Measurements from ENCODE around the gene EYA4. TPM values are rescaled to one million over a fixed set of nuclear protein-coding genes. Genes with fewer than 3 reads are reported as not detected.

EYA4 gene
- total RNA-seq, 2 donors from 2014 or later, result not detected

- Mint-ChIP-seq H3K27ac (no peak overlapping the region), H3K27me3 (peaks cover 7% of the 10 kb centered on the region), H3K9me3 (no peaks in the 10 kb centered on the region), H3K4me3 (no peak overlapping the region), H3K36me3 (ENCODE audit: low read depth) (no peaks in the 10 kb centered on the region), H3K4me1 (no peaks in the 10 kb centered on the region)
- ATAC-seq (replicated peaks), result no peak
Observed at GRCh38 chr6:133526436-133526835, 285.3 kb downstream of the EYA4 start.

- no peak overlapping the region for H3K4me3 Mint-ChIP-seq
- H3K4me1 Mint-ChIP-seq, result no peaks in the 10 kb centered on the region
- no peak overlapping the region for H3K27ac Mint-ChIP-seq
- no peaks in the 10 kb centered on the region for H3K36me3 Mint-ChIP-seq (ENCODE audit: low read depth)
- ATAC-seq (replicated peaks), result no peak
- H3K27me3 Mint-ChIP-seq, result peaks cover 6% of the 10 kb centered on the region
- H3K9me3 Mint-ChIP-seq, result no peaks in the 10 kb centered on the region
Observed at GRCh38 chr6:133528566-133528965, 287.4 kb downstream of the EYA4 start.

- Mint-ChIP-seq H3K27me3 (peaks cover 18% of the 10 kb centered on the region), H3K4me1 (no peaks in the 10 kb centered on the region), H3K27ac (no peak overlapping the region), H3K36me3 (ENCODE audit: low read depth) (no peaks in the 10 kb centered on the region), H3K4me3 (no peak overlapping the region), H3K9me3 (no peaks in the 10 kb centered on the region)
- ATAC-seq (replicated peaks), result no peak
Observed at GRCh38 chr6:133532908-133533307, 291.8 kb downstream of the EYA4 start.

- Mint-ChIP-seq H3K4me3 (no peak overlapping the region), H3K9me3 (no peaks in the 10 kb centered on the region), H3K27ac (no peak overlapping the region), H3K27me3 (peaks cover 37% of the 10 kb centered on the region), H3K36me3 (ENCODE audit: low read depth) (no peaks in the 10 kb centered on the region), H3K4me1 (no peaks in the 10 kb centered on the region)
- ATAC-seq (replicated peaks), result no peak
Observed at GRCh38 chr6:133539502-133540259, 298.5 kb downstream of the EYA4 start.

GRCh38 chr6:133540361-133540760, 299.2 kb downstream of the EYA4 start:
- ATAC-seq (replicated peaks), result no peak
- H3K9me3 Mint-ChIP-seq, result no peaks in the 10 kb centered on the region
- H3K4me1 Mint-ChIP-seq, result no peaks in the 10 kb centered on the region
- H3K4me3 Mint-ChIP-seq, result no peak overlapping the region
- H3K27me3 Mint-ChIP-seq, result peaks cover 34% of the 10 kb centered on the region
- no peaks in the 10 kb centered on the region for H3K36me3 Mint-ChIP-seq (ENCODE audit: low read depth)
- no peak overlapping the region for H3K27ac Mint-ChIP-seq

- H3K4me1 Mint-ChIP-seq, result no peaks in the 10 kb centered on the region
- H3K9me3 Mint-ChIP-seq, result no peaks in the 10 kb centered on the region
- ATAC-seq (replicated peaks), result no peak
- no peak overlapping the region for H3K4me3 Mint-ChIP-seq
- H3K27ac Mint-ChIP-seq, result no peak overlapping the region
- no peaks in the 10 kb centered on the region for H3K36me3 Mint-ChIP-seq (ENCODE audit: low read depth)
- peaks cover 34% of the 10 kb centered on the region for H3K27me3 Mint-ChIP-seq
Observed at GRCh38 chr6:133541040-133541439, 299.9 kb downstream of the EYA4 start.

GRCh38 chr6:133542056-133542821, 301.1 kb downstream of the EYA4 start:
- H3K27ac Mint-ChIP-seq, result no peak overlapping the region
- H3K4me1 Mint-ChIP-seq, result no peaks in the 10 kb centered on the region
- H3K9me3 Mint-ChIP-seq, result no peaks in the 10 kb centered on the region
- no peak overlapping the region for H3K4me3 Mint-ChIP-seq
- H3K27me3 Mint-ChIP-seq, result peaks cover 33% of the 10 kb centered on the region
- ATAC-seq (replicated peaks), result peak; percentile 70
- H3K36me3 Mint-ChIP-seq (ENCODE audit: low read depth), result no peaks in the 10 kb centered on the region

- H3K36me3 Mint-ChIP-seq (ENCODE audit: low read depth), result no peaks in the 10 kb centered on the region
- ATAC-seq (replicated peaks), result no peak
- H3K27me3 Mint-ChIP-seq, result peaks cover 16% of the 10 kb centered on the region
- no peak overlapping the region for H3K4me3 Mint-ChIP-seq
- H3K4me1 Mint-ChIP-seq, result no peaks in the 10 kb centered on the region
- H3K9me3 Mint-ChIP-seq, result no peaks in the 10 kb centered on the region
- no peak overlapping the region for H3K27ac Mint-ChIP-seq
Observed at GRCh38 chr6:133544419-133544818, 303.3 kb downstream of the EYA4 start.

GRCh38 chr6:133546098-133546497, 304.9 kb downstream of the EYA4 start:
- no peak overlapping the region for H3K4me3 Mint-ChIP-seq
- no peaks in the 10 kb centered on the region for H3K4me1 Mint-ChIP-seq
- H3K27ac Mint-ChIP-seq, result no peak overlapping the region
- H3K27me3 Mint-ChIP-seq, result peaks cover 14% of the 10 kb centered on the region
- H3K9me3 Mint-ChIP-seq, result no peaks in the 10 kb centered on the region
- ATAC-seq (replicated peaks), result no peak
- H3K36me3 Mint-ChIP-seq (ENCODE audit: low read depth), result no peaks in the 10 kb centered on the region

- Mint-ChIP-seq H3K4me3 (no peak overlapping the region), H3K27ac (no peak overlapping the region), H3K27me3 (peaks cover 11% of the 10 kb centered on the region)
Observed at GRCh38 chr6:133547136-133547535, 306.0 kb downstream of the EYA4 start.

GRCh38 chr6:133548423-133549159, 307.4 kb downstream of the EYA4 start:
- Mint-ChIP-seq H3K4me1 (no peaks in the 10 kb centered on the region), H3K9me3 (no peaks in the 10 kb centered on the region), H3K27ac (no peak overlapping the region), H3K36me3 (ENCODE audit: low read depth) (no peaks in the 10 kb centered on the region), H3K4me3 (no peak overlapping the region), H3K27me3 (peaks cover under 1% of the 10 kb centered on the region)
- ATAC-seq (replicated peaks), result no peak

More at GRCh38 chr6:133547136-133547535, 306.0 kb downstream of the EYA4 start:
- Mint-ChIP-seq H3K36me3 (ENCODE audit: low read depth) (no peaks in the 10 kb centered on the region), H3K4me1 (no peaks in the 10 kb centered on the region), H3K9me3 (no peaks in the 10 kb centered on the region)
- ATAC-seq (replicated peaks), result no peak

- Mint-ChIP-seq H3K4me1 (no peaks in the 10 kb centered on the region), H3K4me3 (no peak overlapping the region), H3K9me3 (no peaks in the 10 kb centered on the region), H3K27me3 (no peaks in the 10 kb centered on the region), H3K27ac (no peak overlapping the region), H3K36me3 (ENCODE audit: low read depth) (no peaks in the 10 kb centered on the region)
- no peak for ATAC-seq (replicated peaks)
Observed at GRCh38 chr6:133549371-133549801, 308.2 kb downstream of the EYA4 start.

- ATAC-seq (replicated peaks), result no peak
- H3K36me3 Mint-ChIP-seq (ENCODE audit: low read depth), result no peaks in the 10 kb centered on the region
- no peaks in the 10 kb centered on the region for H3K9me3 Mint-ChIP-seq
- H3K27ac Mint-ChIP-seq, result no peak overlapping the region
- no peaks in the 10 kb centered on the region for H3K4me1 Mint-ChIP-seq
- H3K4me3 Mint-ChIP-seq, result no peak overlapping the region
- H3K27me3 Mint-ChIP-seq, result no peaks in the 10 kb centered on the region
Observed at GRCh38 chr6:133550026-133550425, 308.9 kb downstream of the EYA4 start.

- Mint-ChIP-seq H3K4me1 (no peaks in the 10 kb centered on the region), H3K4me3 (no peak overlapping the region), H3K27ac (no peak overlapping the region), H3K27me3 (no peaks in the 10 kb centered on the region), H3K36me3 (ENCODE audit: low read depth) (no peaks in the 10 kb centered on the region), H3K9me3 (no peaks in the 10 kb centered on the region)
- no peak for ATAC-seq (replicated peaks)
Observed at GRCh38 chr6:133551436-133551835, 310.3 kb downstream of the EYA4 start.

All from activated T-helper 17 cell treated with anti-CD3 and anti-CD28 coated beads, Interleukin-2, amount 50 U/mL, for 72 hours (primary cell).